ENCODE results near the gene ZSCAN20. TPM values are rescaled to one million over a fixed set of nuclear protein-coding genes. Genes with fewer than 3 reads are reported as not detected.
A peak's percentile ranks its signal among the peaks of the same experiment; 100 is the strongest.

The ZSCAN20 gene
- total RNA-seq, 1 experiment from 2014 or later, result 9.0 TPM

- H3K9ac ChIP-seq (ENCODE audit: low read length), result no peak overlapping the region
- RAD21 ChIA-PET (ENCODE audit: low non-redundant PET in 1 of 2, low total read pairs in 2 of 2, uncharacterized antibody in 2 of 2, unreplicated experiment in 2 of 2), result interaction anchor here in 1 of 2 experiments (3.3 kb wide), 1 partner anchor 173 kb away, joined by 15 read pairs; no protein-coding TSS in a partner anchor
- TF ChIP-seq MAX (IDR thresholded peaks at IDR 0.05) (no peak), POLR2AphosphoS5 (IDR thresholded peaks at IDR 0.05; ENCODE audit: low read depth, low read length) (no peak), ZNF274 (IDR thresholded peaks at IDR 0.05; ENCODE audit: low read depth, low read length) (no peak), CEBPB (IDR thresholded peaks at IDR 0.05; ENCODE audit: low read depth) (no peak), YY1 (IDR thresholded peaks at IDR 0.05; ENCODE audit: extremely low read depth, insufficient replicate concordance, low read depth, low read length) (no peak), EGR1 (IDR thresholded peaks at IDR 0.05; ENCODE audit: low read depth) (no peak), FOSL1 (IDR thresholded peaks at IDR 0.05; ENCODE audit: low read depth) (no peak)
- TF ChIP-seq, protein P1, sequence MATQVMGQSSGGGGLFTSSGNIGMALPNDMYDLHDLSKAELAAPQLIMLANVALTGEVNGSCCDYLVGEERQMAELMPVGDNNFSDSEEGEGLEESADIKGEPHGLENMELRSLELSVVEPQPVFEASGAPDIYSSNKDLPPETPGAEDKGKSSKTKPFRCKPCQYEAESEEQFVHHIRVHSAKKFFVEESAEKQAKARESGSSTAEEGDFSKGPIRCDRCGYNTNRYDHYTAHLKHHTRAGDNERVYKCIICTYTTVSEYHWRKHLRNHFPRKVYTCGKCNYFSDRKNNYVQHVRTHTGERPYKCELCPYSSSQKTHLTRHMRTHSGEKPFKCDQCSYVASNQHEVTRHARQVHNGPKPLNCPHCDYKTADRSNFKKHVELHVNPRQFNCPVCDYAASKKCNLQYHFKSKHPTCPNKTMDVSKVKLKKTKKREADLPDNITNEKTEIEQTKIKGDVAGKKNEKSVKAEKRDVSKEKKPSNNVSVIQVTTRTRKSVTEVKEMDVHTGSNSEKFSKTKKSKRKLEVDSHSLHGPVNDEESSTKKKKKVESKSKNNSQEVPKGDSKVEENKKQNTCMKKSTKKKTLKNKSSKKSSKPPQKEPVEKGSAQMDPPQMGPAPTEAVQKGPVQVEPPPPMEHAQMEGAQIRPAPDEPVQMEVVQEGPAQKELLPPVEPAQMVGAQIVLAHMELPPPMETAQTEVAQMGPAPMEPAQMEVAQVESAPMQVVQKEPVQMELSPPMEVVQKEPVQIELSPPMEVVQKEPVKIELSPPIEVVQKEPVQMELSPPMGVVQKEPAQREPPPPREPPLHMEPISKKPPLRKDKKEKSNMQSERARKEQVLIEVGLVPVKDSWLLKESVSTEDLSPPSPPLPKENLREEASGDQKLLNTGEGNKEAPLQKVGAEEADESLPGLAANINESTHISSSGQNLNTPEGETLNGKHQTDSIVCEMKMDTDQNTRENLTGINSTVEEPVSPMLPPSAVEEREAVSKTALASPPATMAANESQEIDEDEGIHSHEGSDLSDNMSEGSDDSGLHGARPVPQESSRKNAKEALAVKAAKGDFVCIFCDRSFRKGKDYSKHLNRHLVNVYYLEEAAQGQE (IDR thresholded peaks at IDR 0.05; ENCODE audit: low read depth), result no peak
- no peak overlapping the region for H2AFZ ChIP-seq (ENCODE audit: low read depth, low read length, poor library complexity, severe bottlenecking)
- H3K36me3 ChIP-seq (ENCODE audit: control insufficient read depth in 1 of 2, insufficient read depth in 2 of 2, low read length in 2 of 2), result no peaks in the 10 kb centered on the region
- DNase-seq (ENCODE audit: low read depth, low spot score), result no peak
- H3K4me1 ChIP-seq (ENCODE audit: control insufficient read depth in 1 of 2, insufficient read depth in 2 of 2, low read length in 2 of 2), result peaks cover 6 to 42% of the 10 kb centered on the region in 2 experiments; a peak in 3 of 4 replicates
- POLR2A ChIA-PET, result no interaction called here
- no peaks in the 10 kb centered on the region for H3K27me3 ChIP-seq (ENCODE audit: insufficient read depth, low read length)
- peaks cover 8% of the 10 kb centered on the region; the same call in 1 of the 2 replicates for H3K79me2 ChIP-seq (ENCODE audit: insufficient read depth, low read length)
- BruUV-seq (replicated peaks), result no TSS peak
- H3K4me3 ChIP-seq (replicated peaks in 1 of 2; ENCODE audit: low read depth in 1 of 2, low read length in 2 of 2), result no peak overlapping the region
- H4K20me1 ChIP-seq (ENCODE audit: insufficient read depth), result no peaks in the 10 kb centered on the region
- 0 out of 2 replicates have a peak overlapping the region, but pooled peaks have one; percentile 19 for H3K4me2 ChIP-seq (ENCODE audit: low read length)
- intact Hi-C loops (cut with micrococcal nuclease), result no loop called here
- CTCF ChIA-PET, result interaction anchor here (4.1 to 4.5 kb wide), 2 partner anchors 171 to 173 kb away, joined by 23 to 37 read pairs; no protein-coding TSS in a partner anchor
- no peaks in the 10 kb centered on the region for H3K9me3 ChIP-seq (ENCODE audit: control insufficient read depth in 1 of 2, insufficient read depth in 1 of 2, low read depth in 1 of 2, low read length in 2 of 2)
- ATAC-seq, result no peak
- H3K9me2 ChIP-seq (ENCODE audit: insufficient read depth), result no peaks in the 10 kb centered on the region
- H3K27ac ChIP-seq (ENCODE audit: low read depth, low read length), result no peak overlapping the region
These were observed 3.5 kb upstream of the ZSCAN20 start for GRCh38 chr1:33468967-33469366.

All from HCT116 (cell line).